ENCODE data around the gene DIO3. TPM values are rescaled to one million over a fixed set of nuclear protein-coding genes. Genes with fewer than 3 reads are reported as not detected.

The DIO3 gene
- total RNA-seq, 1 donor from 2014 or later = 16.1 TPM

DNA sequence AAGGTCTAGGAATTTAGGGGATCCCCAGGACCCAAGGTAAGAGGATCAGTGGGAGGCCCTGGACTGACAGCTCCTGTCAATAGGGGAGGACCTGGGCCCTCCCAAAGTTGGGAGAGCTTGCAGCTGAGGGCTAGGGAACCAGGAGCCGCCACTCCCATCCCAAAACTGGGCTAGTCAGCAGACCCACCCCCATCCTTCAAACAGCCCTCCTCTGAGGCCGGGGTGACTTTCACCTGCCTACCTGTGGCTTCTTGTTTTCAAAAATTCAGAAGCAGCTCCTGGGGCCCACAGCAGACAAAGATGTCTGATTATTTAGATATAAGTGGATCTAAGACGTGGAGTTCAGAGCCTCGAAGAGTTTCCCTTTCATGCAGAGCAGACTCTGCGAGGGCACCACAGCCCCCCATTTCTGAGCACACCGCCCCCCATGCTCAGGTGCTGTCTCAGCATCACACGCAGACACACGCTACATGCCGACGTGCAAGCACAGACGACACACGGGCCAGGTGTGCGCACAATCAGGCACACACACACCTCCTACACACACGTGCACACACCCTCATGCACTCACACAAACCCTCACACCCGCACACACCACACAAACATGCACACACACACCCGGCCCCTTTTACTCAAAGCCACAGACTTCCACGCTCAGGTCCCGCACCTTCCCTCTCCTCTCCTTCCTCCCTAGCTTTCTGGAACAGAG is 21.9 kb downstream of the DIO3 start:
- Mint-ChIP-seq H3K4me1 (ENCODE audit: unreplicated experiment) (peaks cover 3% of the 10 kb centered on the region), H3K36me3 (no peaks in the 10 kb centered on the region), H3K9me3 (no peaks in the 10 kb centered on the region), H3K27ac (no peak overlapping the region), H3K27me3 (peaks cover 24% of the 10 kb centered on the region), H3K4me3 (no peak overlapping the region)
- TF ChIP-seq CTCF (conservative IDR thresholded peaks at IDR 0.05) = no peak
- no peak for DNase-seq (ENCODE audit: extremely low spot score, unreplicated experiment)

DNA sequence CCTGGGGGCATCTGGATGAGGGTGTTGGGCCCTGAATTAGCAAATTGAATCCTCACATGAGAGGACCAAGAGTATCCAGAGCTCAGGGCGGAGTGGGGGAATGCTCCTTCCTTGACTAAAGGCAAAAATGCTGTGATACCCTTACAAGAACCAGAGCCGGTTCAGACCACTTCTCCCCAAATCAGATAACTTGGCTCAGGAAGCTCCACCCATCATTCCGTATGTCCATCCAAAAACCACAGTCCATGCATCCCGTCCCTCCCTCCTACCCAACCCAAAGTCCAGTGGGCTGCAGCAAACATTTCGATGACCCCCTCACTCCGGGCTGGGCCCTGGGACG is 22.4 kb downstream of the DIO3 start:
- Mint-ChIP-seq H3K4me1 (ENCODE audit: unreplicated experiment) (peaks cover 5% of the 10 kb centered on the region), H3K27ac (no peak overlapping the region), H3K9me3 (no peaks in the 10 kb centered on the region), H3K27me3 (peaks cover 22% of the 10 kb centered on the region), H3K36me3 (no peaks in the 10 kb centered on the region), H3K4me3 (no peak overlapping the region)
- TF ChIP-seq CTCF (conservative IDR thresholded peaks at IDR 0.05) = no peak
- DNase-seq (ENCODE audit: extremely low spot score, unreplicated experiment) = no peak

DNA sequence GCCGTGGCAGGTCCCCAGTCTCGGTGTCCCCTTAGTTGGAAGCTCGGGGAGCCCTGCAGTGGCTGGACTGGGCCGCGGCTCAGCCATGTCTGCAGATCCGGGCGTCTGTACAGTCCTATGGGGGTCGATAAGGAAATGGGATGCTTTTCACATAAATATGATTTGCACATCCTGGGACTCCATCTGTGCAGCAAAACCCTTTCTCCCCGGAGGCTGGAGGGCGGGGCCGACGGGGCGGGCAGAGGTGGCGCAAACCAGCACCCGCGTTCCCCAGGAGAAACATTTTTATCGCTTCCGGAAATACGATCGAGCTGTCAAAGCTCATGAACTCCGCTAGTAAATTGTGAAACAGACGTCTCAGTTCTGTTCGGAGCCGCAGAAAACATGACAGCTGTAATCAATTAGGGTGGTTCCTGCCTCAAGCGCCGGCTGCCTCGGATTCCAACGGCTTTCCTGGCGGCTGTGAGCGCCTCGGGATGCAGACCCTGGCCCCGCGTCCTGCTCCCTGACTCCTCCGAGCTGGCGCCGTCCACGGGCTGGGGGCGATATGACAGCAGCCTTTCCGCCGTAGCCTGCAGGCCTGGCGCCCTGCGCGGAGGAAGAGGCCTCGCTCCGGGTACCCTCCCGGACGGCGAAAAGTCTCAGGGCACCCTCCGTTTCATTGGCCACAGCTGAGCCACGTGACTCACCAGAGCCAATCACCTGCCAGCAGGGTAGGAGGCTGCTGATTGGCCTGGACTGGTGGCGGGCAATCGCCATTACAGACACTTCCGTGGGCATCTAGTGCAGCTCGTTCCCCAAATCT is 23.0 kb downstream of the DIO3 start:
- H3K4me1 Mint-ChIP-seq (ENCODE audit: unreplicated experiment) = peaks cover 5% of the 10 kb centered on the region
- no peaks in the 10 kb centered on the region for H3K36me3 Mint-ChIP-seq
- no peak for TF ChIP-seq CTCF (conservative IDR thresholded peaks at IDR 0.05)
- no peak overlapping the region for H3K27ac Mint-ChIP-seq
- H3K9me3 Mint-ChIP-seq = no peaks in the 10 kb centered on the region
- no peak overlapping the region for H3K4me3 Mint-ChIP-seq
- peaks cover 22% of the 10 kb centered on the region for H3K27me3 Mint-ChIP-seq
- no peak for DNase-seq (ENCODE audit: extremely low spot score, unreplicated experiment)

GRCh38 chr14:101585211-101585610 is 23.9 kb downstream of the DIO3 start:
- H3K4me1 Mint-ChIP-seq (ENCODE audit: unreplicated experiment) = peaks cover 5% of the 10 kb centered on the region
- H3K4me3 Mint-ChIP-seq = no peak overlapping the region

More at GRCh38 chr14:101585211-101585610, 23.9 kb downstream of the DIO3 start:
- no peak for DNase-seq (ENCODE audit: extremely low spot score, unreplicated experiment)
- Mint-ChIP-seq H3K36me3 (no peaks in the 10 kb centered on the region), H3K27me3 (peaks cover 21% of the 10 kb centered on the region), H3K9me3 (no peaks in the 10 kb centered on the region), H3K27ac (no peak overlapping the region)
- no peak for TF ChIP-seq CTCF (conservative IDR thresholded peaks at IDR 0.05)
